Stimulated activated CD8-positive, alpha-beta memory T cell treated with anti-CD3 and anti-CD28 coated beads, Interleukin-4, amount 100 ng/mL, for 48 hours (primary cell): ENCODE measurements around the gene CUL9.
A peak's percentile ranks its signal among the peaks of the same experiment; 100 is the strongest.

ENCODE experiments used
- DNase-seq: peaks from one replicate; pipeline ENCODE4 v3.0.0-alpha.2; 2020

CUL9 gene

DNA sequence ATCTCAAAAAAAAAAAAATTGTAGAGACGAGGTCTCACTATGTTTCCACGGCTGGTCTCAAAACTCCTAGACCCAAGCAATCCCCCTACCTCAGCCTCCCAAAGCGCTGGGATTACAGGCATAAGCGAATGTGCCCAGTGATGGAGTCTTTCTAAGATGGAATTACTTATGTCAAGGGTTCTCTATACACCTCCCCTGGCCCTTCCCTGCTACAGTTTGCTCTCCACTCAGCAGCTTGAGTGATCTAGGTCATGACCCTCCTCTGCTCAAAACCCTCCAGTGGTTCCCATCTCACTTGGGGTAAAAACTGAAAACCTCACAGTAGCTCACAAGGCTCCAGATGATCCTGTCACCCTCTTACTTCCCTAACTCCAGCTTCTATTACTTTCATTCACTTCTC, 49.1 kb downstream of the CUL9 start:
- no peak for DNase-seq

- DNase-seq = no peak
Measured at GRCh38 chr6:43231735-43232450, 49.9 kb downstream of the CUL9 start.

- DNase-seq = no peak
Measured at GRCh38 chr6:43235841-43236240, 53.8 kb downstream of the CUL9 start.

DNA sequence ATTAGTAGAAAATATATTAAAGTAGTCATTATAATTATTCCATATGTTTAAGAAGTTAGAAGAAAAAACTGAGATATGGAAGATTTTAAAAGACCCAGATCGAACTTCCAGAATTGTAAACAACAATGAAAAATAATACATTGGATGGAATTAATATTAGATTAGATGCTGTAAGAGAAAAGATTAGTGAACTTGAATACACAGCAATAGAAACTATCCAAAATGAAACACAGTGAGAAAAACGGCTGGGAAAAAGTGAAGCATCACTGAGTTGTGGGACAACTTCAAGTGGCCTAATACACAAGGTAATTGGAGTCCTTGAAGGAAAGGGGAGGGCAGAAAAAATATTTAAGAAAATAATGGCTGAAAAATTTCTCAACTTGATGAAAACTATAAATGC, 57.1 kb downstream of the CUL9 start:
- no peak for DNase-seq

- no peak for DNase-seq
Measured at GRCh38 chr6:43240950-43241349, 59.0 kb downstream of the CUL9 start.

DNA sequence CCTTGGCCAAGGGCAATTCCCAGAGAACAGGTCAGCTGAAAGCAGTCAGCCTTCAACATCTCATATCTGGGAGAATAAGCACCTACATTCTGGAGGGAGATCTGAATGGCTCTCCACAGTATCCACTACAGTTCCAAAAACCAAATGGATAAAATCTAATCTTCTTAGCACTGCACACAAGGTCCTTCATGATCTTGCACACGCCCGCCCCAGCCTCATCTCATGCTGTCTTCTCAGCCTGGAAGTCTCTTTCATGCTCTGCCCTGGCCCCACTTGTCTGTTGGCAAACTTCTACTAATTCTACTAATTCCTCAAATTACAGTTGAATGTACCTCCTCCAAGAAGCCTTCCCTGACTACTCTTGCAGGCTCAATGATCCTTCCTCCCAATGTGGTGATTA, 59.5 kb downstream of the CUL9 start:
- no peak for DNase-seq

DNA sequence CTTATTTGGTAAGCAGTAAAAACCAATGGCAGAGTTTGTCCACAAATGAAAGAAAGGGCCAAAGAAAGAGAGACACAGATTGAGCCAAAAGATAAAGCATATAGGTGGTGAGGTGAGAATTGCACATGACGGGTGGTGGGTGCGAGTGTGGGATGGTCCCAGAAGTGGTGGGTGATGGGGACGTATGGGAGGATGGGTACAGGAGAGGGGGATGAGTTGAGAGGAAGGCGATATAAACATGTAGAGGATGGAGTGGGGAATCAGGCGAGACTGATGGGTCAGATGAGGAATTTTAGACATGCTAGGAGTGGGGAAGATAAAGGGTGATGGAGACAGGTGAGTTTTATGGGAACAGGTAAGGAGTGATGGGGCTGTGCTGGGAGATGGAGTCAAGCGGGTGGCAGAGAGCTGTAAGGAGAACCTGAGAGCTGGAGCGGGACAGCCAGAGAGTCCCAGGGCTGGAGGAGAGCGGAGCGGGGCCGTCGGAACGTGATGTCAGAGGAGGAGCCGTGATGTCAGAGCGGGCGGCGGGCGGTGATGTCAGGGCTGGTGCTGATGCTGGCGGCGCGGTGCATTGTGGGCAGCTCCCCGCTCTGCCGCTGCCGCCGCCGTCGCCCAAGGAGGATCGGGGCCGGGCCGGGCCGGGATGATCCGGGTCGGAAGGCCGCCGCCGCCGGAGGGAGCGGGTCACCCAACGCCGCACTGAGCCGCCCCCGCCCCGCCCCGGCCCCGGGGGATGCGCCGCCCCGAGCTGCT, 61.1 kb downstream of the CUL9 start, which contains the start of gene TTBK1:
TSS of gene TTBK1 (plus strand) at position 574 of the 756 bp plus-strand sequence. CDS start 3,180 bp downstream, outside the sequence.
- peak; percentile 56 for DNase-seq

GRCh38 chr6:43243664-43244321, 61.8 kb downstream of the CUL9 start:
- DNase-seq = no peak

DNA sequence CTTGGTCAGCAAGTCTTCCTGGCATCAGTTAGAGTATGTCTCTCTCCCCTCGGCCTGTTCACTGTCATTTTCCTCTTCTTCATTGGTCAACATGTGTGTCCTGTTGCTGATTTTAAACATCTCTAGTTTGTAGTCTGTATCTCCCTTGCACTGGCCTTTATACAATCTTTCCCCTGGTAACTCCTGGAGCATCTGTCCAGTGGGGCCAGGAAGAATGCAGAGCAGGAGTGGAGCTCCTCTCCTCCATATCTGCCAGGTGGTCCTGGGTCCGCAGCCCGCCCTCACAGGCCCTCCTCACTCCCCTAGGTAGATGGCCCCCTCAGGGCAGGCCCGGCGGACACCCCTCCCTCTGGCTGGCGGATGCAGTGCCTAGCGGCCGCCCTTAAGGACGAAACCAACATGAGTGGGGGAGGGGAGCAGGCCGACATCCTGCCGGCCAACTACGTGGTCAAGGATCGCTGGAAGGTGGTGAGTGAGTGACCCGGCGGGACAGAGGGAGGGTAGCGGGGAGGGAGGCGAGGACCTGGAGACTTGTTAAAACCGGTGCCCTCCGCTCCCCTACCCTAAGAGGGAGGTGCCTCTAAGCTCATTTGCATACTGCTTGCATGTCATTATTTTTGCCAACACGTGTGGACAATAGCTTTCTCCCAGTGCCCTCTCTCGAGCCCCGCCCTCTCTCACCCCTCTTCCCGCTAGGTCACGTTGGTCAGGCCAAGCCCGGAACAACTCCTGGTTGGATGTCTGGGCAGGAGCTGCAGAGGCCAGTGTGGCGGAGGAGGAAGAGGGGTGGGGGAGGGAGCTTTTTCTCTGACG, 64.5 kb downstream of the CUL9 start:
- DNase-seq = no peak

DNA sequence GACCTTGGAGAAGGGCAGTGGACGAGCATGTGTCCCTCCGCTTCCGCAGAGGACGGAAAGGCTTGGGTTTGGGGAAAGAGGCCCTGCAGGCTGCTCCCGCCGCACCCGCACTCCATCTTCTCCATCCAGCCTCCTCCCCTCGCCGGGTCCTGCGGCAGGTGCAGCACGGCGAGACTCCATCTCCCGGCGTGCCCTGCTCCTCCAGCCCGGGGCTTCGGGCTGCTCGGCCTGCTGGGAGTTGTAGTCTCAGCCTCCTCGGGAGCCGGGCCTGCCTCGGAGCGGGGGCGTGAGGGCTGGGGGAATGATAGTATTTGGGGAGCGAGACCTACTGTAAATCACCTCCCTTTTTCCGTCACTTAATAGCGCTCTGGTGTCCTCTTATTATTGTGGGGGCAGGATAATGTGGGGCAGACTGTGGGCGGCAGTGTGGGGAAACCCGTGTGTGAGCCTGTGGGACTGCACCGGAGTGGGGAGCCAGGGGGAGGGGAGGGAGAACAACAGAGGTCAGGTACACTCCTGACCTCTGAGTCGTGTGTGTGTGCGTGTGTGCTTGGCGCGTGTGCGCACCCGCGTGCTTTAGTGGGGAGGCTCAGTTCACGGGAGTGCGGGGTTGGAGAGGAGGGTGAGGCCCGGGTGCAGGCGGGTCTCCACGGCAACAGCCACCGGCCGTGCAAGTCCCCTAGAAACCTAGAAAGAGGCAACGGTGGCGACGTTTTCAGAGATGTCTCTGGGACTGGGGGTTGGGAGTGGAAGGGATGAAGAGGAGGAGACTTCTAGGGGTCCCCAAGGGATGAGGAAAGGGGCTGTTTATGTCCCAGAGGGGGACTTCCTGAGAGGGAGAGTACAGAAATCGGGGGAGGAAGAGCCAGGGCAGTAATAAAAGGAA, 65.4 kb downstream of the CUL9 start:
- peak; percentile 88 for DNase-seq

GRCh38 chr6:43248101-43248500, 66.1 kb downstream of the CUL9 start:
- no peak for DNase-seq

GRCh38 chr6:43248791-43249190, 66.8 kb downstream of the CUL9 start:
- DNase-seq = no peak

- DNase-seq = no peak
Measured at GRCh38 chr6:43250992-43251373, 69.0 kb downstream of the CUL9 start.

GRCh38 chr6:43253401-43253800, 71.4 kb downstream of the CUL9 start:
- DNase-seq = no peak

GRCh38 chr6:43254138-43254817, 72.3 kb downstream of the CUL9 start:
- no peak for DNase-seq

GRCh38 chr6:43254846-43255245, 72.8 kb downstream of the CUL9 start:
- DNase-seq = no peak

- DNase-seq = no peak
Measured at GRCh38 chr6:43255408-43256054, 73.5 kb downstream of the CUL9 start.

- DNase-seq = no peak
Measured at GRCh38 chr6:43256670-43257366, 74.8 kb downstream of the CUL9 start.

DNA sequence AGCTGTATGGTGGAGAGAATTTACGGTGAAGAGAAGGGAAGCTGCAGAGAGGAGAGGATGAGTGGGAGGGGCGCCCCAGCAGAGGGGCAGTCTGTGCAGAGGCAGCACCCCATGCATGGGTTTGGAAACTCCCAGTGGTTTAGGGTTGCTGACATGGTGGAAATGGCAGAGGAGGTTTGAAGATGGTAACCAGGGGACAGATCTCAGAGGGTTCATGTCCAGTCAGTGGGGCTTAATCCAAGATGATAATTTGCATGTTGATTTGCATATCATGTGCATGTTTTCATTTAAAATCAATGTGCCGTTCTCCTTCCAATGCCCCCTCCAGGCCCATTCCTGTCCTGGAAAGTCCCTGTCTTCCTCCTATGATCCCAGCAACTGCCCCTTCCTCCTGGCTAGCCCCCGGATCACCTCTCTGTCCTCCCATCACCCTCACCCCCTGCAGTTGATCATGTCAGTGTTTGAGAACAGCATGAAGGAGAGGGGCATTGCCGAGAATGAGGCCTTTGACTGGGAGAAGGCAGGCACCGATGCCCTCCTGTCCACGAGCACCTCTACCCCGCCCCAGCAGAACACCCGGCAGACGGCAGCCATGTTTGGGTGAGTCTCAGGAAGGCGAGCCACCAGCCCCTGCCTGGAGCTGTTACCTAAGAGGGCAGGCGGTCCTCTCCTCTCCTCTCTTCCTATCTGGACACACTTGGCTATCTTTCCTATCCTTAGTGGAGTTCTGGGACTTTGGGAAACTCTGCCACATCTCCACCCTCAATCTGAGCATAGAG, 75.6 kb downstream of the CUL9 start:
- DNase-seq = no peak
